Measurements from ENCODE around the gene EHF.

Gene EHF

DNA sequence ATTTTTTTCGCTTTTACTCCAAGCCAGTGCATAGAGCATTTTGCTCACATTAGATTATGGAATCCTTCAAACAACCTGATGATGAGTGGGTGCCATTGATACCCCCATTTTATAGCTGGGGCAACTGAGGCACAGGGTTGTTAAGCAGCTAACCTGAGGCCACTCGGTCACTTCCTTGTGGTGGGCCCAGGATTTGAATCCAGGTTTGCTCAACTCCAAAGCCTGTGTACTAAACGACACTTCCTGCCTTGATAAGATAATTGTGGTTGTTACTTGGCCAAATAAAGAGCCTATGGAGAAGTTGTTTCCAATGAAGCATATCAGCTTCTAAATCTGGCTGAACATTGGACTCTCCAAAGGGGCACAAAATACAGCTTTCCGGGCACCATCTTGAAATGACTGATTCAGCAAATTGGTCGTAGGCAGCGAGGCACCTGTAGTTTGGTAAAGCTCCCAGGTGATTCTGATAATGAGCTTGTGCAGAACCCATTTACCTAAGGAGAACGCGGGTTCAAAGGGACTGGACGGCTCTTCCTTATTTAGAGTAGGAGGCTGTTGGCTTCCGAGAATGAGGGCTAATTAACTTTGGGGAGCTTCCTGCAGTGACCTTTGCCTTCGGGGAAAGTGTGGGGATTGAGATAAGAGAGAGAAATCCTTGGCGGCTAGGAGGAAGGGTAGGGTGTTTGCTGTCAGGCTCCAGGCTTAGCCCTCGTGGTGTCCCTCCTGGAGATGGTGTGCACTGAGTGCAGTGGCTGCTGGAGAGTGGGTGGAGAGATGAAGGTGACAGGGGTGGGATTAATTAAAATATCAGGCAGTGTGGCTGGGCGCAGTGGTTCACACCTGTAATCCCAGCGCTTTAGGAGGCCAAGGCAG, 17.5 kb upstream of the EHF start:
- DNase-seq: no peak

DNA sequence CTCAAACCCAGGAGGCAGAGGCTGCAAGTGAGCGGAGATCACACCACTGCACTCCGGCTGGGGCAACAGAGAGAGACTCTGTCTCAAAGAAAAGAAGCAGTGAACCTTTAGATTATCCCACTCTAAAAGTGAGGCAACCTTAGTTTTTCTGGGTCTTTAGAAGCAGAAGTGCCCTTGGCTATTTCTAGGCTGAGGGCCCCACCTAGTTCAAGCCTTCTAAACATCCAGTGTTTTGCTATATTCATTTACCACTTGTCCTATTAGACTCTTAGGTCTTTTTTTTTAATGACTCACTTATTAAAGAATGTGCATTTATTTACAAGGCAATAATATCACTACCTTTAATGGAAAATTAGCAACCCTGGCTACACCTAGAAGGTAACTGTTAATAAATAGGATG, 16.7 kb upstream of the EHF start:
- DNase-seq: no peak

- DNase-seq: no peak
These were observed 16.0 kb upstream of the EHF start for GRCh38 chr11:34604911-34605310.

- peak; percentile 39 to 43 for DNase-seq
These were observed 15.2 kb upstream of the EHF start for GRCh38 chr11:34605481-34606325.

DNA sequence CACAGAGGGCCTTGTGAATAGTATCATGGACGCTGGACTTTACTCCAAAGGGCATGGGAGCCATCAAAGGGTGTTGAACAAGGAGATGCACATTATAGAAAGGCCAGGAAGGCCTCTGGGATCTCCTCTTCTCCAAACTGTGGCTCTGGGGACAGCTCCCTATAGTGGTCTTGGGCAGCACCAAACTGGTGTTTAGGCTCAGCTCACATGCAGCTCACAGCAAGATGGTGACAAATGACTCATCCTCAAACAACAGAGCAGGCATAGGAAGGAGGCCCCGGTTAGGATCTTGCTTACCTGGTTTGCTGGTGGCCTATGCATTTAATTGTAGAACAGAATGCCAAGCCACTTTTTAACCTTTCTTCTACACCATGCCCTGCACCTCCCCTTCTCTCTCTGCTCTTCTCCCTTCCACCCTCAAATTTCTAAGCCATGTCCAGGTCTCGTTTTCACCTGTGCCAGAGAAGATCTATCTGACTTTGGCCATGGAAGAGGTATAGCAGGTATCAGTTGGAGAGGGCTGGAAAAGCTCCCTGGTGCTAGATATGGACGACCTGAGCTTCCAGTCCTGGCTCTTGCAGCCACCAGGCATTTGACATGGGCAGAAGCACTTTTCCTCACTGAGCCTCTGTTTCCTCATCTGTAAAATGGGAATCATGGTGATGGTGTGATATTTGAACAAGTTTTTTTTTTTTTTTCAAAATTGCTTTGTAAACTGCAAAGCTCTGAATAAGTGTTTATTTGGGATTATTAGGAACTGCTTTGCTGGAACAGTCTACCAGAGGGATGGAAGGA, 14.4 kb upstream of the EHF start:
- no peak for DNase-seq

DNA sequence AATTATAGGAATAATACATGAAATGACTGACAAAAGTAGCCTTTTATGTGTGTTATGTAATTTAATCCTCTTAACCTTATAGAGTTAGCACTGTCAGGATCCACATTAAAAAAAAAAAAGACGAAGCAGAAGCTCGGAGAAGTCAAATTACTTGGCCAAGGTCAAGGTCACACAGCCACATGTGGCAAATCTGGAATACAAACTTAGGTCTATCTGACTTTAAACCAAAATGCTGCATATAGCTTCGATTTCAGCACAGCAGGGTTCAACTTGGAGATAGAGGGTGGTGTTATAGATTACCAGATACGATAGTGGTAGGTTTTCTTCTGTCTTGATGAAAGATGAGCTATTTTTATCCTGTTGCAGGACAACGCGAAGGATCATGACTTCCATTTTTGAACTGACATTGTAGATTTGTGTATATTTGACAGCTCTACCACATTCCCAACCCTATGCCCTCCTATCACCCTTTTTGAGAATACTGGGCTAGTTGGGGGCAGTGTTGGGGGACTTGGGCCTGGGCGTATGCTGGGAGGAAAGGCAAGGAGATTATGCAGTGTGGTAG, 11.6 kb upstream of the EHF start:
- no peak for DNase-seq

DNA sequence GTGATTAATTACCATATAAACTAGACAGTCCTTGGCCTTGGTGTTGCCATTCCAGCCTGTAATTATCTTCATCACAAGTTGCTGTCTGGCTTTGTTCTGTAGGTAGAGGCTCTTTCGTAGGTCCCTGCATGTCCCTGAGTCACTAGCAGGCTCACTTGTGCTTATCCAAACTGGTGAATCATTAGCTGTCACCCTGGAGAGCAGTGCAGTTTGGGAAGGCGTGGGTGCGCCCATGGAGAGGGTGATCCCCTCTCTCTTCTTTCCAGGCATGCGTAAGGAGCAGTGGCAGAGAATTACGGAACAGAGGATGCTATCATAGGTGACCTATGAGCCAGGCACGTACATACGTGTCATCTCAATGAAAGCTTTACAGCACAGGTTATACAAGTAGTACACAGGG, 11.0 kb upstream of the EHF start:
- DNase-seq: no peak

DNA sequence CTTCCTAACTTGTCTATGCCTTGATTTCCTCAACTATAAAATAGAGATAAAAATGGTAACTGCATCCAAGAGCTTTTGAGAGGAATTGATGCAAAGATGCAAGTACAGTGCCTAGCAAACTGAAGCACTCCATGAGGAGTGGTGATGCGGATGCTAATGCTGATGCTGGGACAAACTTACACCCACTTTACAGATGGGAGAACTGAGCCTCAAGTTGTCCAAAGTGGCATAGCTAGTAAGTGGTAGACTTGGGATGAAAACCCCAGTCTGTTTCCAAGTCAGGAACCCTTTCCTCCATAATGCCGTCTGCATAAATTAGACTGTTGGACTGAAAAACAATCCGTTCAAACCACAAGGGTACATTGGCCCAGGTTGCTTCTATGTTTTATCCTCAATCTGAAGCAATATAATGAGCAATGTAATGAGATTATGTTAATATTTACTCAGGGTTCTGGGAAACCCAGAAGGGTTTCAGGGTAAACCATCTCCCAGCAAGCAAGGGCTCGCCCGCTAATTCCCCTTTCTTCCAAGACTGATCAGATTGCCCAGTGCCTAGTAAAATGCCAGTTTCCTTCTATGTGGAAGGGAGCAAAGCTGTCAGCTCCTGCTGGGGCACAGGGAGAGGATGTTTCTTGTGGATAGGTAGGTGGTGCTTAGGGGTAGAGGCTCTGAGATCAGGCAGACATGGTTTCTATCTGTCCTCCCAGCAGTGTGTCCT, 10.4 kb upstream of the EHF start:
- DNase-seq: no peak

DNA sequence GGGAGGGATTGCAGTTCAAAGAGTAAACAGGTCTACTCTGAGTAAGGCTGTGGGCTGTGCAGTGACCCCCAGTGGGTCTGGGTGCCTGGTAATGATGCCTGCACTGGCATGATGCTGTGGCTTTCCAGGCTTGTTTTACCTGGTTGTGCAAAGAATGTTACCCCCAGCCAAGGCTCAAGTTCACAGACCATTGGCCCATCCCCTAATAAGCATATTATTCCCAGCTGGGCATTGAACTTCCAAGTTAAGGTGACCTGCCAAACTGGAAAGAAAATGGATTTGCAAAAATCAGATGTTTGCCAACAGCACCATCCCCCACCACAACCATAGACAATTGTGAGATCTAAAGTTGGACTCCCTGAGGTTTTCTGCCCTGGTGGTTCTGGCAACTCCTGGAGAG, 7.9 kb upstream of the EHF start:
- no peak for DNase-seq

DNA sequence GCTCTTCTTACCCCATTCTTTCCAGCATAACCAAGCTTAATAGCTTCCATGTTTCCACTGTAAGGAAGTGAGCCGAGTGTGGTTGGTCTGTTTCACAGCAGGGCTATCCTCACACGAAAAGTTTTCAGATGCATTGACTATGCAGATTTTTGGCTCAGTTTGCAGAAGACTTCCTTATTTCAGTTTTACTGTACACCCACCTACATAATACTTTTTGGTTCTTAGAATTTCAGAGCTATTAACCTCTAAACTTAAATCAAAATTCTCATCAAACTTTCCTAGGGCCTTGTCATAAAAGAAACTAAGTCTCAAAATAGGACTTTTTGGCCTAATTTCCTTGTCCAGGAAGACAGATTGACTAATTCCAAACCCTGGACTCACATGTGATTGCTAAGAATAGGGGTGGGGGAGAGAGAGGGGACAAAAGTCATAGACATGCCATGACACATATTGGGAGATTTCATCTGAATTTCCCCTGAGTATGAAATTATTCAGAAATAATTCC, 7.3 kb upstream of the EHF start:
- peak; percentile 44 to 59 for DNase-seq

DNA sequence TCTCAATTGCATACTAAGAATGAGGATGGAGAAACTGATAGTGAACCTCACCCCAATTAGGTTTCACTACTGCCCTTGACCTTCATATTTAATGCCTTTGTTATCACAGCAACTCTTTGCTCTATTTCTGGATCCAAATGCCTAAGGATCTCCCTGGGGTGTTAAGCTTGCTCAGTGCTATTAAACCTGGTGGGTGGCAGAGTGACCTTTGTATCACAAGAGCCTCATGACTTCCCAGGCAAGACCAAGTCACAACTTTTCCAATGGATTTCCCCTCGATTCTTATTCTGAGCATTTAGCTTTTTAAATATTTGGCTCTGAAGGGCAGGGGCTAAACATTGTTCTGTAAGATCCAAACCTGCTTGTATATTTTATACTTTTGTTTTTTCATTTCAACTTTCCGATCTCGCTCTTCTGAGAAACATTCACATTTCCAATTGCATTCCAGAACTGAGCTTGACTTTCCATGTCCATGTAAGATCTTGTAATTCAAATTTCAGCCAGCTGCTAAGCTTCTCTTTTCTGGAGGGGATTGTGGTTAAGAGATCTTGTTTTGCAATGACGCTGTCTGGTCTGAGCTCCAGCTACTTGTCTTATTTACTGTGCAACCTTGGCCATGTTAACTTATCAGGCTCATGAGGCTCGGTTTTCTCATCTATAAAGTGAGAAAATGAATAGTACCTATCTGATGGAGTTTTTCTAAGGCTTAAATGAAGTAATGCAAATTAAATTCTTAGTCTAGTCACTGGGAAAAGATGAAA, 6.4 kb upstream of the EHF start:
- DNase-seq: peak; percentile 84 to 86

DNA sequence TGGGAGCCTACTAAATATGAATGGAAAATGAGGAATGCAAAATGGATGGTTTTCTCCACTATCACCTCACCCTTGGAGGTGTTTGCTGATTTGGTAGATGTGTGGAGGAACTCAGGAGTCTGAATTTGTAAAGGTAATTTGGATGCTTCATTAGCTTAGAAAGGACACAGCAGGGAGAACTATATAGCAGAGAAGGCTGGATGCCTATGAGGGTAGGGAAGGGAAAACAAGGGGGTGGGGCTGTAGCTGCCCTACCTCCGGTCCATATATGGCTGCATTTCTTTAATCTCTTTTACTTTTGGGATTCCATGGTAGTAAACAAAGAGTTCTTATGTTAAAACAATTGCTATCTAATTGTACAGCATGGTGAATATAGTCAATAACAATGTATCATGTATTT, 4.8 kb upstream of the EHF start:
- no peak for DNase-seq

- DNase-seq: no peak
These were observed 3.9 kb upstream of the EHF start for GRCh38 chr11:34616830-34617504.

GRCh38 chr11:34618406-34618805, 2.5 kb upstream of the EHF start:
- no peak for DNase-seq

DNA sequence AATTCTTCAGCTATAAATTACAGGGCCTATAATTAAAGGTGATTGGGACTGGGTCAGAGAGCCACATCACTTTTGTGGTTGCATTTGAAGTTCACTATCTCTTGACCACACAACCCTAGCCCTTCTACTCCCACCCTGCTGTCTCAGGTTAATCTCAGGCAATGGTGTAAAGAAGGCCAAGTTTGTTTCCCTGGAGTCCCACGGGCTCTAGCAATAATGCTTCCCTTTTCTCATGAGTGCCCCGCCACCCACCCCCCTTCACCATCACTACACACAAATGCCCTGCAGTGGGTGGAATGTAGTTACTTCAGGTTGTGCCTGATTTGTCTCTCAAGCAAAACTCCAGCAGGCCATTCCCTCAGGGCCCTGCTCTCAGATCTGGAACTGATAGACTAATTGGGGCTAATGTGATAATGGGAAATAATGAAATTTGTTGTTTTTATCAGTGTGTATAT, 1.8 kb upstream of the EHF start:
- DNase-seq: no peak

GRCh38 chr11:34620202-34620601, 691 bp upstream of the EHF start:
- DNase-seq: no peak

DNA sequence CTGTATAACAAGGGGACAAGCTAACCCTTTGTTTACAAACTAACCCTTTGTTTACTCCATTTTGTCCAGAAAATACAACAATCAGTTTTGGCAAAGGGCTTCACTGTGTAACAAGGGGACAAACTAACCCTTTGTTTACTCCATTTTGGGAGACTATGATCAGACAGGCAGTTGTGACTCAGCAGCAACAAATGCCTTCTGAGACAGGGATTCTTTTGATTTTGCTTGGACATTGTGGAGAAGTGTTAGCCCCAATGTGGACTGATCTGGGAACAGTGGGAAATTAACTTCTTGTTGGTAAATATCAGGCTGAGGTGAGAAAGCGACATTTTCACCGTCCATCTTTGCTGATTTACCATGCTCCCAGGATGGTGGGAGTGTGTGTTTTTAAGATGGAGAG, 983 bp downstream of the EHF start:
- no peak for DNase-seq

DNA sequence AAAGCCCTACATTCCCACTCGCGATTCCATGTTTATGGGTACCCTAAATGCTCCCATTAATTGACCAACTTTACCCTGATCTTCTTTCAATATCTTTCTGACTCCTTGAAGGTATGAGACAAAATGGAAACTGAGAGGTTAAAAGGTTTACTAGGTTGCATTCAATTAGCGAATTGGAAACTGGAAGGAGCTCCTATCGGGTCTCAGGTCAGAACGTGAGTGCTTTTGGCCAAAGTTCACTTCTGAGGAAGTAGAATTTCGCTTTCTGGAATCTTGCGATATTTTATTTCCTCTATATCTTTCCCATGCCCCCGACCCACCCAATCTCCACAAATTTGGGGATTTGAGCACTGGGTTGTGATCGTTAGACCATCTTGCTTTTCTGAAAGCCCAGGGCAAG, 2.6 kb downstream of the EHF start:
- no peak for DNase-seq

- no peak for DNase-seq
These were observed 3.2 kb downstream of the EHF start for GRCh38 chr11:34624069-34624468.

DNA sequence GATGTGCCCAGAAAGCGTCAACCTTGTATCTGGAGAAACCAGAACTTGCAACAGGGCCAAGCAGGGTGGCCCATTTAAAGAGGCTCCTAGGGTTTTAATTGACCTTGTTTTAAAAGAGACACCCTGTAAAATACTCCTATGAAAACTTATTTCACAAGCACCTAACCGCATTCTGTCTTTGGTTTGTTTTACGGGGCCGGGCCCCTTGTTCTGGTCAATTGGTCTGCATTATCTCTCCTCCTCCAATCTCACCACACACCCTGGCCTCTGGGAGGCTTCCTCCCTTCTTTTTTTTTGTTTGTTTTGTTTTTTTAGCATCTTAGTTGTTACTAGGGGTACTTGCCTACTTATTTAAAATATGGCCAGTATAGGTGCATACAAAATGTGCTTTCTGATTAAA, 4.7 kb downstream of the EHF start:
- no peak for DNase-seq

DNA sequence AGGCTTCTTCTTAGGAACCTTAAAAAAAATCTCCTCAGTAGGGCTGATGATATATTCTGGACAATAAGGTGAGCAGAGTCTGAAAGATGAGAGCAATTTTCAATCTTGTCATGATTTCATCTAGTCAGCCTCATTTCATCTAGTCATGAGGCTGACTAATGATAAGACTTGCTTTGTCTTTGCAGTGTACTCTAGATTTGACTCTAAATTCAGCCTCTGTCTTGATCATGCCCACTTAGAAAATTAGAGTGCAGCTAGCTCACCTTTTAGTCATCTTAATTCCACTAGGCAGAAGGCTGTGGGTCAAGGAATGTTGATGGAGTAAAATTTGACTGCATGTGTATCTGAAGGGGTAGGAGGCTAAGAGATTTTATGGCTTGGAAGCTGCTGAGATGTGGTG, 5.5 kb downstream of the EHF start:
- DNase-seq: no peak

Data from AML-193 (cell line).